H1 (cell line): ENCODE results near the gene PCIF1. TPM values are rescaled to one million over a fixed set of nuclear protein-coding genes. Genes with fewer than 3 reads are reported as not detected.
"Not testable (repeated sequence)": the region's sequence is repeated elsewhere in the genome, so short reads cannot be mapped to it uniquely, and the experiment has no call there.

Experiments
- CTCF ChIA-PET: fragments of 300-600 bp; sonication (Branson Sonifier 250); formaldehyde crosslinking; loops from one replicate; lab custom pipeline; 2021; ENCODE audit not compliant: partially characterized antibody; lab: Charles Lee
- POLR2A ChIA-PET: fragments of 300-600 bp; sonication (Branson Sonifier 250); formaldehyde crosslinking; loops from one replicate; lab custom pipeline; 2021; ENCODE audit warnings: inconsistent platforms; ENCODE audit not compliant: partially characterized antibody; lab: Charles Lee
- DNase-seq, 2 experiments: peaks; one replicate each; pipeline versions ENCODE4 v3.0.0 to v3.0.0-alpha.2; 2010 to 2022; ENCODE audit warnings: low spot score in 2 of 2, low read depth in 1 of 2, mixed read lengths in 1 of 2
- FAIRE-seq: peaks from 2 replicates; lab custom pipeline; 2011; peaks lifted over from hg19 to GRCh38; lab: Jason Lieb, UNC
- H2AFZ ChIP-seq: 2 replicates; pipeline ENCODE4 v1.8.1; 2012; ENCODE audit warnings: low read length, inconsistent platforms
- H2AK5ac ChIP-seq: 2 replicates; pipeline ENCODE4 v1.6.1; 2013; ENCODE audit warnings: low read depth, low read length
- H2BK120ac ChIP-seq: replicated peaks from 2 replicates; pipeline ENCODE3; 2013; ENCODE audit warnings: low read depth, low read length, inconsistent platforms
- H2BK12ac ChIP-seq: 2 replicates; pipeline ENCODE4 v1.6.1; 2013; ENCODE audit warnings: low read depth, low read length
- H2BK15ac ChIP-seq: 2 replicates; pipeline ENCODE4 v1.6.1; 2013; ENCODE audit warnings: low read length
- H2BK20ac ChIP-seq: 2 replicates; pipeline ENCODE4 v1.6.1; 2013; ENCODE audit warnings: low read length
- H2BK5ac ChIP-seq: 2 replicates; pipeline ENCODE4 v1.6.1; 2013; ENCODE audit warnings: low read depth, low read length
- H3K14ac ChIP-seq: 2 replicates; pipeline ENCODE4 v1.6.1; 2013; ENCODE audit warnings: inconsistent platforms; ENCODE audit not compliant: insufficient read length
- H3K18ac ChIP-seq: 2 replicates; pipeline ENCODE4 v1.6.1; 2013; ENCODE audit warnings: low read length; ENCODE audit errors: extremely low read depth
- H3K23ac ChIP-seq: 2 replicates; pipeline ENCODE4 v1.6.1; 2013; ENCODE audit warnings: inconsistent platforms; ENCODE audit not compliant: insufficient read length
- H3K23me2 ChIP-seq: 2 replicates; pipeline ENCODE4 v1.6.1; 2013; ENCODE audit warnings: low read depth, low read length
- H3K27ac ChIP-seq: 2 replicates; pipeline ENCODE4 v1.6.1; 2011; ENCODE audit warnings: low read depth, low read length, inconsistent platforms
- H3K27me3 ChIP-seq, 4 experiments: replicated peaks in 1 of 4; 1 replicate in 1 of 4; 2 replicates in 3 of 4; pipeline versions ENCODE4 v1.6.1 to v1.8.1; 2011 to 2013; ENCODE audit warnings: low read length in 3 of 4, mild to moderate bottlenecking in 3 of 4, inconsistent platforms in 2 of 4, mixed read lengths in 2 of 4, moderate library complexity in 1 of 4; ENCODE audit not compliant: control insufficient read depth in 3 of 4, insufficient read depth in 3 of 4; ENCODE audit errors: extremely low read depth in 1 of 4
- H3K36me3 ChIP-seq, 4 experiments: 2 replicates each; pipeline versions ENCODE4 v1.6.1 to v1.8.1; 2011 to 2013; ENCODE audit warnings: mild to moderate bottlenecking in 4 of 4, low read length in 3 of 4, moderate library complexity in 2 of 4, control low read depth in 1 of 4, inconsistent platforms in 1 of 4; ENCODE audit not compliant: insufficient read depth in 4 of 4, control insufficient read depth in 2 of 4
- H3K4ac ChIP-seq: replicated peaks from 2 replicates; pipeline ENCODE3; 2013; ENCODE audit warnings: low read length, low read depth, mixed read lengths, inconsistent platforms; ENCODE audit not compliant: insufficient read length
- H3K4me1 ChIP-seq, 4 experiments: replicated peaks in 1 of 4; 1 replicate in 1 of 4; 2 replicates in 3 of 4; pipeline versions ENCODE4 v1.6.1 to v1.8.1; 2011 to 2013; ENCODE audit warnings: low read length in 3 of 4, inconsistent platforms in 2 of 4, mixed read lengths in 1 of 4; ENCODE audit not compliant: insufficient read depth in 4 of 4, control insufficient read depth in 3 of 4
- H3K4me2 ChIP-seq, 2 experiments: 2 replicates each; pipeline versions ENCODE4 v1.6.1 to v1.8.1; 2011 to 2013; ENCODE audit warnings: low read depth in 2 of 2, low read length in 2 of 2, control low read depth in 1 of 2, inconsistent platforms in 1 of 2, mild to moderate bottlenecking in 1 of 2; ENCODE audit not compliant: insufficient read depth in 1 of 2
- H3K4me3 ChIP-seq, 4 experiments: fragments of 200-600, 300-600 bp in 1 of 4; sonication (generic), shearing (Covaris generic), sonication (Bioruptor Twin) in 1 of 4; 2 replicates each; pipeline versions ENCODE4 v1.5.1 to v1.8.1; 2011 to 2016; ENCODE audit warnings: low read length in 4 of 4, low read depth in 3 of 4, control low read depth in 2 of 4, inconsistent platforms in 2 of 4, mild to moderate bottlenecking in 2 of 4, mixed read lengths in 1 of 4, moderate library complexity in 1 of 4; ENCODE audit not compliant: insufficient read depth in 2 of 4; ENCODE audit errors: extremely low read depth in 1 of 4
- H3K56ac ChIP-seq: replicated peaks from 2 replicates; pipeline ENCODE3; 2013; ENCODE audit warnings: low read depth, mild to moderate bottlenecking, mixed read lengths, low read length, inconsistent platforms; ENCODE audit not compliant: insufficient read length
- H3K79me1 ChIP-seq: 2 replicates; pipeline ENCODE4 v1.6.1; 2013; ENCODE audit warnings: low read depth, low read length, control low read depth
- H3K79me2 ChIP-seq, 2 experiments: 2 replicates each; pipeline versions ENCODE4 v1.6.1 to v1.8.1; 2012 to 2013; ENCODE audit warnings: low read length in 2 of 2, mild to moderate bottlenecking in 2 of 2, inconsistent platforms in 1 of 2; ENCODE audit not compliant: insufficient read depth in 2 of 2, control insufficient read depth in 1 of 2
- H3K9ac ChIP-seq, 4 experiments: replicated peaks in 1 of 4; 1 replicate in 1 of 4; 2 replicates in 3 of 4; pipeline versions ENCODE4 v1.6.1 to v1.8.1; 2011 to 2013; ENCODE audit warnings: low read depth in 3 of 4, low read length in 3 of 4, control low read depth in 2 of 4, mild to moderate bottlenecking in 2 of 4, moderate library complexity in 2 of 4, inconsistent platforms in 1 of 4; ENCODE audit errors: extremely low read depth in 1 of 4
- H3K9me3 ChIP-seq, 2 experiments: 2 replicates each; pipeline versions ENCODE4 v1.6.1 to v1.8.1; 2012 to 2013; ENCODE audit warnings: mild to moderate bottlenecking in 2 of 2, moderate library complexity in 2 of 2, control low read depth in 1 of 2, inconsistent platforms in 1 of 2, low read depth in 1 of 2, low read length in 1 of 2, mixed read lengths in 1 of 2; ENCODE audit not compliant: insufficient read depth in 2 of 2
- H4K20me1 ChIP-seq, 2 experiments: replicated peaks in 1 of 2; 2 replicates each; pipeline versions ENCODE3 to v1.8.1; 2011 to 2013; ENCODE audit warnings: inconsistent platforms in 2 of 2, low read length in 2 of 2, mild to moderate bottlenecking in 1 of 2; ENCODE audit not compliant: insufficient read depth in 2 of 2, control insufficient read depth in 1 of 2
- H4K5ac ChIP-seq: 2 replicates; pipeline ENCODE4 v1.6.1; 2013; ENCODE audit warnings: low read length, low read depth, mixed read lengths, inconsistent platforms; ENCODE audit not compliant: insufficient read length
- H4K8ac ChIP-seq: 2 replicates; pipeline ENCODE4 v1.8.0; 2013; ENCODE audit warnings: mild to moderate bottlenecking, moderate library complexity, low read length, inconsistent platforms; ENCODE audit not compliant: insufficient read depth; ENCODE audit errors: extremely low read depth
- H4K91ac ChIP-seq: replicated peaks from 2 replicates; pipeline ENCODE3; 2013; ENCODE audit warnings: low read length, mixed read lengths, inconsistent platforms; ENCODE audit not compliant: insufficient read length
- WGBS, 2 experiments: shearing (Covaris generic) in 1 of 2; methylation state at CpG; one replicate each; pipeline versions ENCODE4 v1.1.6 to v1.1.7; 2013 to 2015; ENCODE audit warnings: low lambda C conversion rate in 2 of 2, mixed read lengths in 2 of 2, inconsistent platforms in 1 of 2, low coverage in 1 of 2, missing lambda C conversion rate in 1 of 2; ENCODE audit not compliant: insufficient replicate concordance in 2 of 2, insufficient coverage in 1 of 2, insufficient read length in 1 of 2; ENCODE audit errors: extremely low coverage in 1 of 2, missing lambda C conversion rate in 1 of 2; 5-methylcytosine and 5-hydroxymethylcytosine counted together
- polyA plus RNA-seq, 7 experiments: library from polyadenylated mRNA; depleted of rRNA in 3 of 7; stranded (reverse) in 5 of 7; unstranded in 2 of 7; fragments of >200 nt in 5 of 7; fragments of 200-250 nt in 2 of 7; gene quantifications; 1 replicate in 5 of 7; 2 replicates in 1 of 7; 4 replicates in 1 of 7; pipeline versions ENCODE4 v1.2.1 to v1.2.3, GENCODE V29; 2011 to 2013; ENCODE audit warnings: missing spikeins in 2 of 7, mixed read lengths in 2 of 7
- total RNA-seq: library from RNA; stranded (reverse); fragmentation: NEBNext Ultra II Directional; extraction: Animal tissue kit (Norgen Biotek cat#: 25700); gene quantifications from 2 replicates; pipeline ENCODE4 v1.2.1, GENCODE V29; 2021

The PCIF1 gene
- total and polyA plus RNA-seq, 2 of the 8 experiments (the other 6 are each of a cell fraction or from before 2014, with no cell fraction given), result 30.3 to 30.6 TPM

GRCh38 chr20:45931680-45932079 is 2.8 kb upstream of the PCIF1 start:
- H3K27ac ChIP-seq, H3K9ac ChIP-seq, H3K4me2 ChIP-seq, H3K18ac ChIP-seq, H2BK120ac ChIP-seq, H2BK15ac ChIP-seq, H3K36me3 ChIP-seq, DNase-seq, H3K27me3 ChIP-seq, H2AFZ ChIP-seq, H4K20me1 ChIP-seq, H3K23ac ChIP-seq, FAIRE-seq, H3K4me1 ChIP-seq, H3K4ac ChIP-seq, H3K4me3 ChIP-seq, H2BK5ac ChIP-seq, H2BK12ac ChIP-seq, H2AK5ac ChIP-seq, CTCF ChIA-PET, H4K5ac ChIP-seq, H3K14ac ChIP-seq, H3K23me2 ChIP-seq, H2BK20ac ChIP-seq, H3K79me1 ChIP-seq, H3K9me3 ChIP-seq, H3K56ac ChIP-seq, H4K91ac ChIP-seq, H4K8ac ChIP-seq: not testable (repeated sequence)
- 94% methylated on average over 15 of the region's 17 CpGs; no CpG with 5 or more reads in 1 of the 2 experiments for WGBS, 2 experiments
- H3K79me2 ChIP-seq, result peaks cover 0 to 16% of the 10 kb centered on the region in 2 experiments; a peak in 2 of 4 replicates
- POLR2A ChIA-PET, result interaction anchor here (0.8 to 18.4 kb wide), 5 partner anchors 10 to 76 kb away, joined by 3 to 283 read pairs (median 65); partner anchors contain the start of gene PLTP
